Effector memory CD4-positive, alpha-beta T cell (primary cell): ENCODE measurements around the gene ZNF79.

Source experiments
- DNase-seq, 3 donors: peaks; one replicate each; pipeline ENCODE4 v3.0.0-alpha.2; 2020
- H3K27ac ChIP-seq: 2 replicates; pipeline ENCODE4 v1.7.0; 2013; ENCODE audit warnings: mild to moderate bottlenecking, low read length, moderate library complexity; ENCODE audit not compliant: insufficient read depth, poor library complexity, severe bottlenecking
- H3K27me3 ChIP-seq: replicated peaks from 2 replicates; pipeline ENCODE4 v1.7.0; 2013; ENCODE audit warnings: mild to moderate bottlenecking, low read length; ENCODE audit not compliant: insufficient read depth, control insufficient read depth, poor library complexity, severe bottlenecking
- H3K36me3 ChIP-seq: 2 replicates; pipeline ENCODE4 v1.7.0; 2013; ENCODE audit warnings: mild to moderate bottlenecking, low read length, moderate library complexity; ENCODE audit not compliant: control insufficient read depth, insufficient read depth
- H3K4me1 ChIP-seq: 2 replicates; pipeline ENCODE4 v1.7.0; 2013; ENCODE audit warnings: low read length, mild to moderate bottlenecking; ENCODE audit not compliant: control insufficient read depth, insufficient read depth, poor library complexity, severe bottlenecking
- H3K4me3 ChIP-seq: 2 replicates; pipeline ENCODE4 v1.7.0; 2013; ENCODE audit warnings: low read length, low read depth, mild to moderate bottlenecking; ENCODE audit not compliant: insufficient read depth, poor library complexity, severe bottlenecking
- H3K9me3 ChIP-seq: 2 replicates; pipeline ENCODE4 v1.7.0; 2013; ENCODE audit warnings: mild to moderate bottlenecking, low read length, moderate library complexity; ENCODE audit not compliant: control insufficient read depth

The ZNF79 gene

GRCh38 chr9:127492616-127493015 lies 68.4 kb downstream of the ZNF79 start:
- Histone ChIP-seq H3K9me3 (no peaks in the 10 kb centered on the region), H3K4me3 (no peak overlapping the region), H3K27ac (no peak overlapping the region), H3K36me3 (peaks cover 36% of the 10 kb centered on the region), H3K27me3 (no peaks in the 10 kb centered on the region), H3K4me1 (no peaks in the 10 kb centered on the region)
- no peak for DNase-seq

- Histone ChIP-seq H3K9me3 (no peaks in the 10 kb centered on the region), H3K4me1 (no peaks in the 10 kb centered on the region), H3K27me3 (no peaks in the 10 kb centered on the region), H3K36me3 (peaks cover 32% of the 10 kb centered on the region), H3K27ac (no peak overlapping the region), H3K4me3 (no peak overlapping the region)
- DNase-seq: no peak
Observed at GRCh38 chr9:127493592-127494303, 69.6 kb downstream of the ZNF79 start.

- DNase-seq: no peak
- no peaks in the 10 kb centered on the region for H3K27me3 ChIP-seq
- H3K36me3 ChIP-seq: peaks cover 32% of the 10 kb centered on the region
- no peak overlapping the region for H3K27ac ChIP-seq
- no peak overlapping the region for H3K4me3 ChIP-seq
- no peaks in the 10 kb centered on the region for H3K9me3 ChIP-seq
- H3K4me1 ChIP-seq: no peaks in the 10 kb centered on the region
Observed at GRCh38 chr9:127494304-127494702, 70.1 kb downstream of the ZNF79 start.
